Osteocyte (in vitro differentiated cells): ENCODE measurements around the gene LARGE1. TPM values are rescaled to one million over a fixed set of nuclear protein-coding genes. Genes with fewer than 3 reads are reported as not detected.

Experiments used
- DNase-seq: peaks from one replicate; pipeline ENCODE4 v3.0.0; 2021; ENCODE audit warnings: mixed read lengths; ENCODE audit not compliant: unreplicated experiment; ENCODE audit errors: extremely low spot score
- H3K27ac Mint-ChIP-seq: one replicate; pipeline ENCODE4 v1.8.0; 2021; ENCODE audit warnings: mild to moderate bottlenecking, mixed read lengths; ENCODE audit not compliant: unreplicated experiment
- H3K27me3 Mint-ChIP-seq: one replicate; pipeline ENCODE4 v1.8.0; 2021; ENCODE audit warnings: mixed read lengths; ENCODE audit not compliant: unreplicated experiment
- H3K36me3 Mint-ChIP-seq: one replicate; pipeline ENCODE4 v1.8.0; 2021; ENCODE audit warnings: mixed read lengths; ENCODE audit not compliant: unreplicated experiment
- H3K4me1 Mint-ChIP-seq: one replicate; pipeline ENCODE4 v1.8.0; 2021; ENCODE audit warnings: mixed read lengths; ENCODE audit not compliant: unreplicated experiment
- H3K4me3 Mint-ChIP-seq: one replicate; pipeline ENCODE4 v1.8.0; 2021; ENCODE audit warnings: mild to moderate bottlenecking, moderate library complexity, mixed read lengths; ENCODE audit not compliant: unreplicated experiment
- H3K9me3 Mint-ChIP-seq: one replicate; pipeline ENCODE4 v1.8.0; 2021; ENCODE audit warnings: mixed read lengths; ENCODE audit not compliant: unreplicated experiment
- total RNA-seq: library from RNA; stranded (reverse); gene quantifications from 2 replicates; pipeline ENCODE4 v1.2.1, GENCODE V29; 2021
- TF ChIP-seq, protein P1 (sequence below): fragments of 200-600 bp; sonication (generic); IDR thresholded peaks from 2 replicates; pipeline ENCODE4 v1.5.0; 2021; ENCODE audit warnings: antibody characterized with exemption, mild to moderate bottlenecking, moderate library complexity

The LARGE1 gene
- total RNA-seq, 1 donor from 2014 or later, result 17.6 TPM

GRCh38 chr22:33957086-33957485, 36.8 kb upstream of the LARGE1 start:
- peaks cover 9% of the 10 kb centered on the region for H3K9me3 Mint-ChIP-seq
- no peak overlapping the region for H3K4me3 Mint-ChIP-seq
- H3K27ac Mint-ChIP-seq, result no peak overlapping the region
- H3K4me1 Mint-ChIP-seq, result no peaks in the 10 kb centered on the region
- DNase-seq, result no peak
- TF ChIP-seq, protein P1, sequence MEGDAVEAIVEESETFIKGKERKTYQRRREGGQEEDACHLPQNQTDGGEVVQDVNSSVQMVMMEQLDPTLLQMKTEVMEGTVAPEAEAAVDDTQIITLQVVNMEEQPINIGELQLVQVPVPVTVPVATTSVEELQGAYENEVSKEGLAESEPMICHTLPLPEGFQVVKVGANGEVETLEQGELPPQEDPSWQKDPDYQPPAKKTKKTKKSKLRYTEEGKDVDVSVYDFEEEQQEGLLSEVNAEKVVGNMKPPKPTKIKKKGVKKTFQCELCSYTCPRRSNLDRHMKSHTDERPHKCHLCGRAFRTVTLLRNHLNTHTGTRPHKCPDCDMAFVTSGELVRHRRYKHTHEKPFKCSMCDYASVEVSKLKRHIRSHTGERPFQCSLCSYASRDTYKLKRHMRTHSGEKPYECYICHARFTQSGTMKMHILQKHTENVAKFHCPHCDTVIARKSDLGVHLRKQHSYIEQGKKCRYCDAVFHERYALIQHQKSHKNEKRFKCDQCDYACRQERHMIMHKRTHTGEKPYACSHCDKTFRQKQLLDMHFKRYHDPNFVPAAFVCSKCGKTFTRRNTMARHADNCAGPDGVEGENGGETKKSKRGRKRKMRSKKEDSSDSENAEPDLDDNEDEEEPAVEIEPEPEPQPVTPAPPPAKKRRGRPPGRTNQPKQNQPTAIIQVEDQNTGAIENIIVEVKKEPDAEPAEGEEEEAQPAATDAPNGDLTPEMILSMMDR, result no peak
- H3K27me3 Mint-ChIP-seq, result no peaks in the 10 kb centered on the region
- H3K36me3 Mint-ChIP-seq, result no peaks in the 10 kb centered on the region

- TF ChIP-seq, protein P1, result no peak
- DNase-seq, result no peak
- Mint-ChIP-seq H3K27ac (no peak overlapping the region), H3K4me3 (no peak overlapping the region), H3K36me3 (no peaks in the 10 kb centered on the region), H3K4me1 (no peaks in the 10 kb centered on the region), H3K27me3 (no peaks in the 10 kb centered on the region), H3K9me3 (peaks cover 5% of the 10 kb centered on the region)
Measured at GRCh38 chr22:33952776-33953175, 32.5 kb upstream of the LARGE1 start.

GRCh38 chr22:33940741-33941140, 20.5 kb upstream of the LARGE1 start:
- Mint-ChIP-seq H3K27me3 (no peaks in the 10 kb centered on the region), H3K4me1 (no peaks in the 10 kb centered on the region), H3K4me3 (no peak overlapping the region), H3K27ac (no peak overlapping the region), H3K36me3 (no peaks in the 10 kb centered on the region), H3K9me3 (peaks cover 3% of the 10 kb centered on the region)
- DNase-seq, result no peak
- TF ChIP-seq, protein P1, result no peak

GRCh38 chr22:33932997-33933396, 12.7 kb upstream of the LARGE1 start:
- Mint-ChIP-seq H3K27me3 (peaks cover 12% of the 10 kb centered on the region), H3K27ac (no peak overlapping the region)
- TF ChIP-seq, protein P1, result no peak

GRCh38 chr22:33931406-33931805, 11.1 kb upstream of the LARGE1 start:
- Mint-ChIP-seq H3K4me1 (no peaks in the 10 kb centered on the region), H3K36me3 (no peaks in the 10 kb centered on the region), H3K9me3 (no peaks in the 10 kb centered on the region), H3K27ac (no peak overlapping the region), H3K27me3 (peaks cover 21% of the 10 kb centered on the region), H3K4me3 (no peak overlapping the region)
- TF ChIP-seq, protein P1, result no peak
- no peak for DNase-seq

More at GRCh38 chr22:33932997-33933396, 12.7 kb upstream of the LARGE1 start:
- no peaks in the 10 kb centered on the region for H3K4me1 Mint-ChIP-seq
- H3K36me3 Mint-ChIP-seq, result no peaks in the 10 kb centered on the region
- no peak for DNase-seq
- H3K4me3 Mint-ChIP-seq, result no peak overlapping the region
- H3K9me3 Mint-ChIP-seq, result no peaks in the 10 kb centered on the region
